ENCODE data around the gene SH3RF3. TPM values are rescaled to one million over a fixed set of nuclear protein-coding genes. Genes with fewer than 3 reads are reported as not detected.

The SH3RF3 gene
- total RNA-seq, 1 donor from 2014 or later, result 59.5 TPM

GRCh38 chr2:109225170-109225782, 96.3 kb downstream of the SH3RF3 start:
- no peaks in the 10 kb centered on the region for H3K36me3 Mint-ChIP-seq (ENCODE audit: low read depth)
- peaks cover 39% of the 10 kb centered on the region for H3K4me1 Mint-ChIP-seq (ENCODE audit: low read depth)
- H3K27ac Mint-ChIP-seq (ENCODE audit: unreplicated experiment), result no peak overlapping the region
- DNase-seq (ENCODE audit: low spot score), result no peak
- H3K4me3 Mint-ChIP-seq (ENCODE audit: unreplicated experiment), result no peak overlapping the region
- TF ChIP-seq CTCF (IDR thresholded peaks at IDR 0.05), result no peak
- no peaks in the 10 kb centered on the region for H3K27me3 Mint-ChIP-seq (ENCODE audit: low read depth)
- H3K9me3 Mint-ChIP-seq (ENCODE audit: low read depth), result no peaks in the 10 kb centered on the region

- no peak for TF ChIP-seq CTCF (IDR thresholded peaks at IDR 0.05)
- no peaks in the 10 kb centered on the region for H3K27me3 Mint-ChIP-seq (ENCODE audit: low read depth)
- H3K4me1 Mint-ChIP-seq (ENCODE audit: low read depth), result peaks cover 47% of the 10 kb centered on the region
- H3K4me3 Mint-ChIP-seq (ENCODE audit: unreplicated experiment), result no peak overlapping the region
- H3K36me3 Mint-ChIP-seq (ENCODE audit: low read depth), result no peaks in the 10 kb centered on the region
- H3K9me3 Mint-ChIP-seq (ENCODE audit: low read depth), result no peaks in the 10 kb centered on the region
- H3K27ac Mint-ChIP-seq (ENCODE audit: unreplicated experiment), result no peak overlapping the region
- DNase-seq (ENCODE audit: low spot score), result no peak
These were observed 97.1 kb downstream of the SH3RF3 start for GRCh38 chr2:109226128-109226527.

GRCh38 chr2:109226622-109227021, 97.6 kb downstream of the SH3RF3 start:
- no peak for DNase-seq (ENCODE audit: low spot score)
- Mint-ChIP-seq H3K4me1 (ENCODE audit: low read depth) (peaks cover 50% of the 10 kb centered on the region), H3K9me3 (ENCODE audit: low read depth) (no peaks in the 10 kb centered on the region), H3K4me3 (ENCODE audit: unreplicated experiment) (no peak overlapping the region), H3K27ac (ENCODE audit: unreplicated experiment) (no peak overlapping the region), H3K36me3 (ENCODE audit: low read depth) (no peaks in the 10 kb centered on the region), H3K27me3 (ENCODE audit: low read depth) (no peaks in the 10 kb centered on the region)
- TF ChIP-seq CTCF (IDR thresholded peaks at IDR 0.05), result no peak

- TF ChIP-seq CTCF (IDR thresholded peaks at IDR 0.05), result no peak
- no peak for DNase-seq (ENCODE audit: low spot score)
- no peaks in the 10 kb centered on the region for H3K36me3 Mint-ChIP-seq (ENCODE audit: low read depth)
- no peak overlapping the region for H3K4me3 Mint-ChIP-seq (ENCODE audit: unreplicated experiment)
- H3K27me3 Mint-ChIP-seq (ENCODE audit: low read depth), result no peaks in the 10 kb centered on the region
- H3K27ac Mint-ChIP-seq (ENCODE audit: unreplicated experiment), result no peak overlapping the region
- peaks cover 3% of the 10 kb centered on the region for H3K9me3 Mint-ChIP-seq (ENCODE audit: low read depth)
- H3K4me1 Mint-ChIP-seq (ENCODE audit: low read depth), result peaks cover 52% of the 10 kb centered on the region
These were observed 100.2 kb downstream of the SH3RF3 start for GRCh38 chr2:109229094-109229675.

- Mint-ChIP-seq H3K36me3 (ENCODE audit: low read depth) (no peaks in the 10 kb centered on the region), H3K27ac (ENCODE audit: unreplicated experiment) (peak overlapping the region; percentile 63), H3K9me3 (ENCODE audit: low read depth) (peaks cover 3% of the 10 kb centered on the region), H3K4me3 (ENCODE audit: unreplicated experiment) (no peak overlapping the region), H3K27me3 (ENCODE audit: low read depth) (no peaks in the 10 kb centered on the region), H3K4me1 (ENCODE audit: low read depth) (peaks cover 59% of the 10 kb centered on the region)
- DNase-seq (ENCODE audit: low spot score), result no peak
- TF ChIP-seq CTCF (IDR thresholded peaks at IDR 0.05), result no peak
These were observed 102.0 kb downstream of the SH3RF3 start for GRCh38 chr2:109230941-109231420.

All from chondrocyte (in vitro differentiated cells).